ENCODE data around the gene ADGRB2.

Gene ADGRB2

GRCh38 chr1:31778763-31779488 lies 14.8 kb upstream of the ADGRB2 start:
- DNase-seq (ENCODE audit: low read depth): no peak
- TF ChIP-seq CTCF (IDR thresholded peaks at IDR 0.05; ENCODE audit: low read length, missing control alignments): no peak
- H3K4me3 ChIP-seq (replicated peaks; ENCODE audit: low read depth, low read length): no peak overlapping the region

- H3K4me3 ChIP-seq (replicated peaks; ENCODE audit: low read depth, low read length): no peak overlapping the region
- TF ChIP-seq CTCF (IDR thresholded peaks at IDR 0.05; ENCODE audit: low read length, missing control alignments): no peak
- no peak for DNase-seq (ENCODE audit: low read depth)
Measured at GRCh38 chr1:31776516-31776915, 12.4 kb upstream of the ADGRB2 start.

GRCh38 chr1:31776032-31776431 lies 11.9 kb upstream of the ADGRB2 start:
- TF ChIP-seq CTCF (IDR thresholded peaks at IDR 0.05; ENCODE audit: low read length, missing control alignments): no peak
- no peak overlapping the region for H3K4me3 ChIP-seq (replicated peaks; ENCODE audit: low read depth, low read length)
- no peak for DNase-seq (ENCODE audit: low read depth)

GRCh38 chr1:31775210-31775999 lies 11.3 kb upstream of the ADGRB2 start:
- no peak for DNase-seq (ENCODE audit: low read depth)
- no peak for TF ChIP-seq CTCF (IDR thresholded peaks at IDR 0.05; ENCODE audit: low read length, missing control alignments)
- no peak overlapping the region for H3K4me3 ChIP-seq (replicated peaks; ENCODE audit: low read depth, low read length)

GRCh38 chr1:31774495-31774894 lies 10.4 kb upstream of the ADGRB2 start:
- no peak for TF ChIP-seq CTCF (IDR thresholded peaks at IDR 0.05; ENCODE audit: low read length, missing control alignments)
- no peak for DNase-seq (ENCODE audit: low read depth)
- no peak overlapping the region for H3K4me3 ChIP-seq (replicated peaks; ENCODE audit: low read depth, low read length)

- TF ChIP-seq CTCF (IDR thresholded peaks at IDR 0.05; ENCODE audit: low read length, missing control alignments): no peak
- H3K4me3 ChIP-seq (replicated peaks; ENCODE audit: low read depth, low read length): no peak overlapping the region
- no peak for DNase-seq (ENCODE audit: low read depth)
Measured at GRCh38 chr1:31773861-31774260, 9.7 kb upstream of the ADGRB2 start.

Data from fibroblast of pulmonary artery (primary cell).